Measurements from ENCODE around the gene RAG2. TPM values are rescaled to one million over a fixed set of nuclear protein-coding genes. Genes with fewer than 3 reads are reported as not detected.
"Not testable (repeated sequence)": the region's sequence is repeated elsewhere in the genome, so short reads cannot be mapped to it uniquely, and the experiment has no call there.

The RAG2 gene
- total RNA-seq, 2 experiments from 2014 or later: not detected

GRCh38 chr11:36558571-36559413 is 39.2 kb downstream of the RAG2 start:
- Mint-ChIP-seq H3K27me3 (peaks cover 2% of the 10 kb centered on the region), H3K27ac (peak overlapping the region; percentile 71), H3K9me3 (ENCODE audit: low read depth) (peaks cover 3% of the 10 kb centered on the region), H3K4me1 (peaks cover 24% of the 10 kb centered on the region), H3K36me3 (peaks cover 15% of the 10 kb centered on the region), H3K4me3 (peak overlapping the region; percentile 61)
- CTCF ChIA-PET: interaction anchor here (1.0 kb wide), 1 partner anchor 113 kb away, joined by 3 read pairs; no protein-coding TSS in a partner anchor
- ATAC-seq (peak; percentile 89), DNase-seq (no peak)

- peaks cover 3% of the 10 kb centered on the region for H3K9me3 Mint-ChIP-seq (ENCODE audit: low read depth)
- peak overlapping the region; percentile 61 for H3K4me3 Mint-ChIP-seq
- CTCF ChIA-PET: no interaction called here
Observed at GRCh38 chr11:36557991-36558390, 40.0 kb downstream of the RAG2 start.

GRCh38 chr11:36557390-36557789 is 40.6 kb downstream of the RAG2 start:
- DNase-seq; H3K27me3 Mint-ChIP-seq; H3K9me3 Mint-ChIP-seq (ENCODE audit: low read depth); H3K27ac Mint-ChIP-seq; ATAC-seq; H3K4me3 Mint-ChIP-seq; CTCF ChIA-PET: not testable (repeated sequence)
- Mint-ChIP-seq H3K36me3 (peaks cover 15% of the 10 kb centered on the region), H3K4me1 (peaks cover 24% of the 10 kb centered on the region)

More at GRCh38 chr11:36557991-36558390, 40.0 kb downstream of the RAG2 start:
- H3K4me1 Mint-ChIP-seq: peaks cover 24% of the 10 kb centered on the region
- peak overlapping the region; percentile 71 for H3K27ac Mint-ChIP-seq
- H3K27me3 Mint-ChIP-seq: no peaks in the 10 kb centered on the region
- peaks cover 15% of the 10 kb centered on the region for H3K36me3 Mint-ChIP-seq
- ATAC-seq: no peak
- DNase-seq: no peak

GRCh38 chr11:36550385-36551115 is 47.5 kb downstream of the RAG2 start:
- ATAC-seq (no peak), DNase-seq (no peak)
- no peaks in the 10 kb centered on the region for H3K36me3 Mint-ChIP-seq
- no peak overlapping the region for H3K4me3 Mint-ChIP-seq
- no peak overlapping the region for H3K27ac Mint-ChIP-seq
- peaks cover 6% of the 10 kb centered on the region for H3K4me1 Mint-ChIP-seq
- no peaks in the 10 kb centered on the region for H3K9me3 Mint-ChIP-seq (ENCODE audit: low read depth)
- CTCF ChIA-PET: interaction anchor here (1.0 kb wide), 1 partner anchor 31 kb away, joined by 3 read pairs; no protein-coding TSS in a partner anchor
- peaks cover 22% of the 10 kb centered on the region for H3K27me3 Mint-ChIP-seq

Other genes with a start within 250 kb of the RAG2 start
- gene TRAF6, start 88.0 kb downstream of the RAG2 start, total RNA-seq: 10 to 100 TPM in 1 of 2 experiments, 1 to 10 TPM in 1; 9.1 to 10.9 TPM
- gene RAG1, start 30.2 kb downstream of the RAG2 start, total RNA-seq: under 1 TPM; 0.32 to 0.40 TPM
- gene IFTAP, start 3.7 kb downstream of the RAG2 start, total RNA-seq: 1 to 10 TPM; 1.1 to 2.0 TPM